ENCODE results near the gene RNU5B-1.

Gene RNU5B-1

DNA sequence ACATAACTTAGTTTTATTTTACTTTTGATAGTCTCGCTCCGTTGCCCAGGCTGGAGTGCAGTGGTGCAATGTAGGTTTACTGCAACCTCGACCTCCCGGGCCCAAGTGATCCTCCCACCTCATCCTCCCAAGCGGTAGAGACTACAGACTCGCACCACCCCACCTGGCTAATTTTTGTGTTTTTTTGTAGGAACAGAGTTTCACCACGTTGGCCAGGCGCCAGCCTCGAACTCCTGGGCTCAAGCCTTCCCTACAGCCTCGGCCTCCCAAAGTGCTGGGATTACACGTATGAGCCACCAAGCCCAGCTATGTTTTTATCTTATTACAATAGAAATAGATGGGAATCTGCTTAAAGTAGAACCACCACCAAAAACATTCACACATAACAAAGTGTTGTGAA lies 5.7 kb upstream of the RNU5B-1 start:
- Histone ChIP-seq H3K27me3 (ENCODE audit: control insufficient read depth, insufficient read depth, low read length) (no peaks in the 10 kb centered on the region), H3K4me1 (ENCODE audit: control insufficient read depth, insufficient read depth, low read length) (no peaks in the 10 kb centered on the region), H3K36me3 (ENCODE audit: control insufficient read depth, insufficient read depth, low read length) (no peaks in the 10 kb centered on the region), H3K27ac (ENCODE audit: low read depth, low read length) (no peak overlapping the region), H3K4me3 (ENCODE audit: low read length) (no peak overlapping the region), H3K9ac (ENCODE audit: low read length) (no peak overlapping the region)

DNA sequence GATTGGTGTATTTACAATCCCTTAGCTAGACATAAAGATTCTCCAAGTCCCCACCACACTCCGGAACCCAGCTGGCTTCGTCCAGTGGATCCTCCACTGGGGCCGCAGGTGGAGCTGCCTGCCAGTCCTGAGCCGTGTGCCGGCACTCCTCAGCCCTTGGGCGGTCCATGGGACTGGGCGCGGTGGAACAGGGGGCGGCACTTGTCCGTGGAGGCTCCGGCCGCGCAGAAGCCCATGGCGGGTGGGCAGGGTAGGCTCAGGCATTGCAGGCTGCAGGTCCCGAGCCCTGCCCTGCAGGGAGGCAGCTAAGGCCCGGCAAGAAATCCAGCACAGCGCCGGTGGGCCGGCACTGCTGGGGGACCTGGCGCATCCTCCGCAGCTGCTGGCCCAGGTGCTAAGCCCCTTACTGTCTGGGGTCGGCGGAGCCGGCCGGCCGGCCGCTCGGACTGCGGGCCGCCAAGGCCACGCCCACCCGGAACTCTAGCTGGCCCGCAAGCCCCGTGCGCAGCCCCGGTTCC lies 3.5 kb upstream of the RNU5B-1 start:
- Histone ChIP-seq H3K27me3 (ENCODE audit: control insufficient read depth, insufficient read depth, low read length) (no peaks in the 10 kb centered on the region), H3K9ac (ENCODE audit: low read length) (no peak overlapping the region), H3K36me3 (ENCODE audit: control insufficient read depth, insufficient read depth, low read length) (no peaks in the 10 kb centered on the region), H3K4me1 (ENCODE audit: control insufficient read depth, insufficient read depth, low read length) (peaks cover 4% of the 10 kb centered on the region), H3K27ac (ENCODE audit: low read depth, low read length) (no peak overlapping the region), H3K4me3 (ENCODE audit: low read length) (no peak overlapping the region)

DNA sequence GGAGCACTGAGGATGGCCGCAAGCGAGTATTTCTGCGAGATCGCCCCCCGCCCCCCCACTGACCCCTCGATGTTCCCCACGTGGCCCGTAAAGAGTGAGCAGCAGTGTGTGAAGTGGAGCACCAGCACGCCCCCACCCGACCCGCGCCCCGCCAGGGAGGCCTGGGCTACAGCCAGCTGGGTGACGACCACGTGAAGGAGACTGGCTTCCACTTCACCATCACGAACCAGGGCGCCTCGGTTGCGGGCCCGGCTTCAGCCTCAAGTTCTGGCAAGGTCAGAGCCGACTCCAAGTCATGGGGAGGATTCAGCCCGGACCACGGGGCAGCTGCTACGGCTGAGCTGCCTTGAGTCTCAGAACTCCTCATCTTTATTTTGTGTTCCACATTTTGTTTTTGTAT lies 2.4 kb upstream of the RNU5B-1 start:
- no peaks in the 10 kb centered on the region for H3K27me3 ChIP-seq (ENCODE audit: control insufficient read depth, insufficient read depth, low read length)
- H3K9ac ChIP-seq (ENCODE audit: low read length): no peak overlapping the region
- H3K4me1 ChIP-seq (ENCODE audit: control insufficient read depth, insufficient read depth, low read length): peaks cover 4% of the 10 kb centered on the region
- no peaks in the 10 kb centered on the region for H3K36me3 ChIP-seq (ENCODE audit: control insufficient read depth, insufficient read depth, low read length)
- no peak overlapping the region for H3K27ac ChIP-seq (ENCODE audit: low read depth, low read length)
- H3K4me3 ChIP-seq (ENCODE audit: low read length): no peak overlapping the region

DNA sequence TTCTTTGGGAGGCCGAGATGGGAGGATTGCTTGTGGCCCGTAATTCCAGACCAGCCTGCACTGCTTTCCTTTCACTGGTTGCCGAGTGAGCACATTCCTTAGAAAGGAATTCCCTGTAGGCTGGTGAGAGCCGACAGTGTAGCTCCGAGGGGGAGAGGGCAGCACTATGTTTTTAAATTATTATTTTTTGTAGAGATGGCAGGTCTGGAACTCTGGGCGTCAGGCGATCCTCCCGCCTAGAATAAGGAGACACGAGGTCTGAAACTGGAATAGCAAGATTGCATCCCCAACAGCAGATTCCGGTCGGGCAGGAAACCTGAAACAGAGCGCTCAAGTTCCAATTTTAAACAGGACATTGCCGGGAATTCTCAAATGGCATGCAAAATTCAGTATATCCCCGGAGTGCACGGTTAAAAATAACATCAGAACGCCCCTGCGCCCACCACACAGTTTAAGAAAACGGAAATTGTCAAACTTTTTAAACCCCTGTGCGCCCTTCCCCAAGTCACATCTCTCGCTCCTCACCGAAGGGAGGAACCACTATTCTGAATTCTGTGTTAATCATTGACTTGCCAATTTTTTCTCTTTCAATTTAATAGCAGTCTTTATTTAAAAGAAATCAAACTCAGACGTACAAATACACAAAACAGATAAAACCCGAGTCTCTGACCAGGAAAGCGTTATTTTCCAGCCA lies 643 bp upstream of the RNU5B-1 start:
- H3K9ac ChIP-seq (ENCODE audit: low read length): peak overlapping the region; percentile 47
- H3K4me1 ChIP-seq (ENCODE audit: control insufficient read depth, insufficient read depth, low read length): peaks cover 4% of the 10 kb centered on the region

DNA sequence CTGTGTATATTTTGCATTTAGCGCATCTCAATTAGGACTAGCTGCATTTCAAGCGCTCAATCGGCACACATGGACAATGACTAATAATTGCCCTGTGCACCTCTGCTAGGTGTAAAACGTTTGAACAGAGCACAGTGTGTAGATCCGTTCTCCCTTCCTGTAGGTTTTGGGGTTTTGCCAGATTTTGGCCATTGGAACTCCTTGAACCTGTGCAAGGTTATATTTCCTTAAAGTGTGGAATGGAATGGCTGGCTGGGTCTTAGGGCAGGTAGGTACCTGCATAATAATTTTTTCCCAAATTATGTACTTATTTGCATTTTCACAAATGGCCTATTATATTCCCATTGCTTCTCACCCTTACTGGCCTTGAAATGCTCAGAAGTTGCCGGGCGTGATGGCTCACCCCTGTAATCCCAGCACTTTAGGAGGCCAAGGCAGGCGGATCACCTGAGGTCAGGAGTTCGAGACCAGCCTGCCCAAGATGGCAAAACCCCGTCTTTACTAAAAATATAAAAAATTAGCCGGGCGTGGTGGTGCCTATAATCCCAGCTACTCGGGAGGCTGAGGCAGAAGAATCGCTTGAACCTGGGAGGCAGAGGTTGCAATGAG lies 777 bp downstream of the RNU5B-1 start:
- H3K9ac ChIP-seq (ENCODE audit: low read length): peak overlapping the region; percentile 13
- H3K27ac ChIP-seq (ENCODE audit: low read depth, low read length): peak overlapping the region; percentile 89
- H3K4me3 ChIP-seq (ENCODE audit: low read length): peak overlapping the region; percentile 35
- no peaks in the 10 kb centered on the region for H3K36me3 ChIP-seq (ENCODE audit: control insufficient read depth, insufficient read depth, low read length)
- peaks cover 4% of the 10 kb centered on the region for H3K4me1 ChIP-seq (ENCODE audit: control insufficient read depth, insufficient read depth, low read length)
- H3K27me3 ChIP-seq (ENCODE audit: control insufficient read depth, insufficient read depth, low read length): no peaks in the 10 kb centered on the region

More for the DNA sequence above, 643 bp upstream of the RNU5B-1 start:
- peak overlapping the region; percentile 89 for H3K27ac ChIP-seq (ENCODE audit: low read depth, low read length)
- H3K4me3 ChIP-seq (ENCODE audit: low read length): peak overlapping the region; percentile 71
- no peaks in the 10 kb centered on the region for H3K36me3 ChIP-seq (ENCODE audit: control insufficient read depth, insufficient read depth, low read length)
- no peaks in the 10 kb centered on the region for H3K27me3 ChIP-seq (ENCODE audit: control insufficient read depth, insufficient read depth, low read length)

DNA sequence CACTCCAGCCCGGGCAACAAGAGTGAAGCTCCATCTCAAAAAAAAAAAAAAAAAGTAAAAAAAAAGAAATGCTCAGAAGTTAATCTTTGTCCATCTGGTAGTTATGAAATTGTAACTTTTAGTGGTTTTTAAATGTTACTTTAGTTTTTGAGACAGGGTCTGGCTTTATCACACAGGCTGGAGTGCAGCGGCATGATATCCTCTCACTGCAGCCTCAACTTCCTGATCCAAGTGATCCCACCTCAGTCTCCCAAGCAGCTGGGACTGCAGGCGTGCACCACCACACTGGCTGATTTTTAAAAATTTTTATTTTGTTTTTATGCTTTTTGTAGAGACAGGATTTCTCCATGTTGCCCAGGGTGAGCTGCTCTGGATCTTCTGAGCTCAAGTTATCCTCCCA lies 1.3 kb downstream of the RNU5B-1 start:
- no peak overlapping the region for H3K9ac ChIP-seq (ENCODE audit: low read length)
- no peak overlapping the region for H3K4me3 ChIP-seq (ENCODE audit: low read length)
- H3K27me3 ChIP-seq (ENCODE audit: control insufficient read depth, insufficient read depth, low read length): no peaks in the 10 kb centered on the region
- H3K4me1 ChIP-seq (ENCODE audit: control insufficient read depth, insufficient read depth, low read length): peaks cover 4% of the 10 kb centered on the region
- H3K27ac ChIP-seq (ENCODE audit: low read depth, low read length): no peak overlapping the region
- no peaks in the 10 kb centered on the region for H3K36me3 ChIP-seq (ENCODE audit: control insufficient read depth, insufficient read depth, low read length)

DNA sequence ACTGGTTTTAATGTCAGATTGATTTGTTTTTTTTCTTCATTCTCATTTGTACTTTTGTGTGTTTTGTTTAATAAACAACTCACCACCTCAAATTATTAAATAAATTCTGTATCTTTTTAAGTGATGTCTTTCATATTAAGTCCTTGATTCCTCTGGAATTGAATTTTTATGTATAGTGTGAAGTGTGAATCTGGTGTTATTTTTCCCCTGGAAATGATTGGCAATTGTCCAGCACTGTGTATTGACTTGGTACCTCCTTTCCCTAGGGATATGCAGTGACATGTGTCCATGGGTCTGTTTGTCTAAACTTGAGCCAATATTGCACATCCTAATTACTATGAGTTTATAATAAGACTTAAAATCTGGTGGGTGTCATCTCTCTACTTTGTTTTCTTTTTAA lies 2.1 kb downstream of the RNU5B-1 start:
- H3K4me3 ChIP-seq (ENCODE audit: low read length): no peak overlapping the region
- H3K27me3 ChIP-seq (ENCODE audit: control insufficient read depth, insufficient read depth, low read length): no peaks in the 10 kb centered on the region
- H3K27ac ChIP-seq (ENCODE audit: low read depth, low read length): no peak overlapping the region
- H3K4me1 ChIP-seq (ENCODE audit: control insufficient read depth, insufficient read depth, low read length): peaks cover 4% of the 10 kb centered on the region
- H3K9ac ChIP-seq (ENCODE audit: low read length): no peak overlapping the region
- no peaks in the 10 kb centered on the region for H3K36me3 ChIP-seq (ENCODE audit: control insufficient read depth, insufficient read depth, low read length)

DNA sequence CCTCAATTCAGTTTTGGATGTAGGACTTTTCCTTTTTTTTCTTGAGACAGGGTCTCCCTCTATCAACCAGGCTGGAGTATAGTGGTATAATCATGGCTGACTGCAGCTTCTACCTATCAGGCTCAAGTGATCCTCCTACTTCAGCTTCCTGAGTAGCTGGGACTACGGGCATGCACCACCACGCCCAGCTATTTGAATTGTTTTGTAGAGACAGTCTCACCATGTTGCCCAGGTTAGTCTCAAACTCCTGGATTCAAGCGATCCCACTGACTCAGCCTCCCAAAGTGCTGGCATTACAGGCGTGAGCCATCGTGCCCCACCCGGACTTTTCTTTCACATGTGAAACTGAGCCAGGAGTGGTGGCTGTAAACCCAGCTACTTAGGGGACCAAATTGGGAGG lies 3.5 kb downstream of the RNU5B-1 start:
- Histone ChIP-seq H3K4me3 (ENCODE audit: low read length) (no peak overlapping the region), H3K27me3 (ENCODE audit: control insufficient read depth, insufficient read depth, low read length) (no peaks in the 10 kb centered on the region), H3K27ac (ENCODE audit: low read depth, low read length) (no peak overlapping the region), H3K9ac (ENCODE audit: low read length) (no peak overlapping the region), H3K4me1 (ENCODE audit: control insufficient read depth, insufficient read depth, low read length) (peaks cover 4% of the 10 kb centered on the region), H3K36me3 (ENCODE audit: control insufficient read depth, insufficient read depth, low read length) (no peaks in the 10 kb centered on the region)

DNA sequence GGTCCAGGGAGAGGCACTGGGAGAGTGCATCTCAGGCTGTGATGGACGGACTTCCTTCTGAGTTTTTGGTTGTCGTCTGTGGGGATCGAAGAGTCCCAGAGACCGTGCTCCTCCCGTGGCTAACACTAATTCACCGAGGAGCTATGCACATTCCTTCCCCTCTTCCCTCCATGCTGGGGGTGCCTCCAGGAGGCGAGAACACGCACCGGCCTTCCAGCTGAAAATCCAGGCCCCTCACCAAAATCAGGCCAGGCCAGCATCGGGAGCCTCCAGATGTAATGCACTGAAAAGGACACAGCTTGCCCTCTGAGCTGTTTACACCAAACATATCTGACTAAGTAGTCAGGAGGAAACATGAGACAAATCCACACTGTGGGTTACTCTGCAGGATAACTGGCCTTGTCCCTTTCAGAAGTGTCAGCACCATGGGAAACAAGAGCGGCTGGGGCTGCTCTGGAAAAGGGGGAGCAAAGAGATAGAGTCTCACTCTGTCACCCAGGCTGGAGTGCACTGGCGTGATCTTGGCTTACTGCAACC lies 5.5 kb downstream of the RNU5B-1 start:
- H3K4me3 ChIP-seq (ENCODE audit: low read length): no peak overlapping the region
- H3K27me3 ChIP-seq (ENCODE audit: control insufficient read depth, insufficient read depth, low read length): no peaks in the 10 kb centered on the region
- no peak overlapping the region for H3K9ac ChIP-seq (ENCODE audit: low read length)
- peaks cover 3% of the 10 kb centered on the region for H3K4me1 ChIP-seq (ENCODE audit: control insufficient read depth, insufficient read depth, low read length)
- H3K36me3 ChIP-seq (ENCODE audit: control insufficient read depth, insufficient read depth, low read length): no peaks in the 10 kb centered on the region
- H3K27ac ChIP-seq (ENCODE audit: low read depth, low read length): no peak overlapping the region

DNA sequence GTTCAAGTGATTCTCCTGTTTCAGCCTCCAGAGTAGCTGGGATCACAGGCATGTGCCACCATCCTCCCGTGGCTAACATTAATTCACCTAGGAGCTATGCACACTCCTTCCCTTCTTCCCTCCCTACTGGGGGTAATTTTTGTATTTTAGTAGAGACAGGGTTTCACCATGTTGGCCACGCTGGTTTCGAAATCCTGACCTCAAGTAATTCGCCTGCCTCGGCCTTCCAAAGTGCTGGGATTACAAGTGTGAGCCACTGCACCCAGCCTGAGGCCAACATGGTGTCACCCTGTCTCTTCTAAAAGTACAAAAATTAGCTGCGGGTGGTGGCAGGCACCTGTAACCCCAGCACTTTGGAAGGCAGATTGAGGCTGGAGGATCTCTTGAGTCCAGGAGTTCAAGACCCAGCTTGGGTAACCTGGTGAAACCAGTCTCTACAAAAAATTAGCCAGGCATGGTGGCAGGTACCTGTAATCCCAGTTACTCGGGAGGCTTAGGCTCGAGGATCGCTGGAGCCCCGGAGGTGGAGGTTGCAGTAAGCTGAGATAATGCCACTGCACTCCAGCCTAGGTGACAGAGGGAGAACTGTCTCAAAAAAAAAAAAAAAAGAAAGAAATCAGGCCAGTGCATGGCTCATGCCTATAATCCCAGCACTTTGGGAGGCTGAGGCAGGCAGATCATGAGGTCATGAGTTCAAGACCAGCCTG lies 6.1 kb downstream of the RNU5B-1 start:
- Histone ChIP-seq H3K4me3 (ENCODE audit: low read length) (no peak overlapping the region), H3K36me3 (ENCODE audit: control insufficient read depth, insufficient read depth, low read length) (no peaks in the 10 kb centered on the region), H3K4me1 (ENCODE audit: control insufficient read depth, insufficient read depth, low read length) (no peaks in the 10 kb centered on the region), H3K27me3 (ENCODE audit: control insufficient read depth, insufficient read depth, low read length) (no peaks in the 10 kb centered on the region), H3K27ac (ENCODE audit: low read depth, low read length) (no peak overlapping the region), H3K9ac (ENCODE audit: low read length) (no peak overlapping the region)

DNA sequence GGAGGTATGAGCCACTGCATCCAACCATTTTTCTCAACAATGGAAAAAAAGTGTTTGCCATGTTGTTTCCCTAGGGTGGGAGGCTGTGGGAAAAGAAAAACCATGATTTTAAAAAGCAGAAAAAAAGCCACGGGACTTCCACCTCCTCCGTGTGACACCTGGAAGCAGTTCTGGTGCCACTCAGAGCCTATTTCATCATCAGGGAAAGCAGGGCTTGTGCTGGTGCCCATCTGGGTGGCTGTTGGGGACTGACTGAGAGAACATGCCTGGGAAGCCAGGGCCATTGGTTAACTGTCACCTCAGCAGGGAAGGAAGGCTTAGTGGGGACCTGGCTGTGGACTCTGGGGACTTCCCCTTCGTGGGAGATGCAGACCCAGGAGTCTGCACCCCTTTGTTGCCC lies 7.3 kb downstream of the RNU5B-1 start:
- Histone ChIP-seq H3K9ac (ENCODE audit: low read length) (no peak overlapping the region), H3K27me3 (ENCODE audit: control insufficient read depth, insufficient read depth, low read length) (no peaks in the 10 kb centered on the region), H3K27ac (ENCODE audit: low read depth, low read length) (no peak overlapping the region), H3K4me1 (ENCODE audit: control insufficient read depth, insufficient read depth, low read length) (no peaks in the 10 kb centered on the region), H3K4me3 (ENCODE audit: low read length) (no peak overlapping the region), H3K36me3 (ENCODE audit: control insufficient read depth, insufficient read depth, low read length) (no peaks in the 10 kb centered on the region)

DNA sequence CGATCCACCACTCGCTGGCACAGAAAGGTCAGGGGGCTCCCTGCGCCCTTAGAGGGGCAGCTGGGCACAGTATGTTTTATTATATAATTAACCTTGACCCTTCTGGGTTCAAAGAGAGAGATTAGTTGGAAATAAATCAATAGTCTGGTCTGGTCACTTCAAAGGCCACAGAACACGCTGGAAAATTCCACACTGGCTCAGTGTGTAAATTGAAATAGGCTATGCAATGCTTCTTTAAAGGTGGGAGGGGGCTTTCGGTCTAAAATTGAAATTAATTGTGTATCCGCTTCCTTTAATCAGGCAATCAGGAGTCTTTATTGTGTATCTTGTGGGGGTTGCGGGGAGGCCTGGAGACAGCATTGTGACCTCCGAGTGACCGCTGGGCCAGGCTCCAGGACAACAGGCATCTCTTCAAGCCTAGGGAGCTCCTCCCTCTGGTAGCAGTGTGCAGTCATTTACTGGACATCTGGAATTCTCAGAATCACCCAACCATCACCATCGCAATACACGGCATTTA lies 8.0 kb downstream of the RNU5B-1 start:
- no peak overlapping the region for H3K9ac ChIP-seq (ENCODE audit: low read length)

More for the DNA sequence above, 8.0 kb downstream of the RNU5B-1 start:
- H3K27me3 ChIP-seq (ENCODE audit: control insufficient read depth, insufficient read depth, low read length): no peaks in the 10 kb centered on the region
- no peaks in the 10 kb centered on the region for H3K4me1 ChIP-seq (ENCODE audit: control insufficient read depth, insufficient read depth, low read length)
- H3K27ac ChIP-seq (ENCODE audit: low read depth, low read length): no peak overlapping the region
- no peaks in the 10 kb centered on the region for H3K36me3 ChIP-seq (ENCODE audit: control insufficient read depth, insufficient read depth, low read length)
- H3K4me3 ChIP-seq (ENCODE audit: low read length): no peak overlapping the region
